Cardiac fibroblast (primary cell): ENCODE results near the gene SNRPD1.

Source experiments
- DNase-seq, 2 donors: peaks; one replicate each; pipeline versions ENCODE4 v3.0.0 to v3.0.0-alpha.2; 2010; ENCODE audit warnings: low read depth in 2 of 2
- H3K4me3 ChIP-seq, 2 donors: replicated peaks in 1 of 2; 1 replicate in 1 of 2; 2 replicates in 1 of 2; pipeline ENCODE4 v1.5.1; 2011; ENCODE audit warnings: low read depth in 2 of 2, low read length in 2 of 2, mild to moderate bottlenecking in 2 of 2, moderate library complexity in 1 of 2
- CTCF ChIP-seq: IDR thresholded peaks from one replicate; pipeline ENCODE4 v1.5.1; 2011; ENCODE audit warnings: low read depth, mild to moderate bottlenecking, low read length, inconsistent platforms

The SNRPD1 gene

GRCh38 chr18:21652073-21652472 lies 40.0 kb downstream of the SNRPD1 start:
- H3K4me3 ChIP-seq: no peak overlapping the region
- no peak for DNase-seq
- TF ChIP-seq CTCF: no peak

- DNase-seq: no peak
- no peak overlapping the region for H3K4me3 ChIP-seq
- TF ChIP-seq CTCF: no peak
These were observed 41.2 kb downstream of the SNRPD1 start for GRCh38 chr18:21653361-21653760.

- DNase-seq: peak; percentile 49 to 53
- no peak overlapping the region for H3K4me3 ChIP-seq
- no peak for TF ChIP-seq CTCF
These were observed 44.3 kb downstream of the SNRPD1 start for GRCh38 chr18:21656402-21656801.

- no peak for DNase-seq
- H3K4me3 ChIP-seq: no peak overlapping the region
- TF ChIP-seq CTCF: no peak
These were observed 48.0 kb downstream of the SNRPD1 start for GRCh38 chr18:21660078-21660477.

GRCh38 chr18:21662581-21662980 lies 50.5 kb downstream of the SNRPD1 start:
- no peak for TF ChIP-seq CTCF
- no peak overlapping the region for H3K4me3 ChIP-seq
- no peak for DNase-seq

- no peak overlapping the region for H3K4me3 ChIP-seq
- TF ChIP-seq CTCF: no peak
- peak in 1 of 2 donors; percentile 12 for DNase-seq
These were observed 51.5 kb downstream of the SNRPD1 start for GRCh38 chr18:21663578-21663977.

GRCh38 chr18:21664069-21664468 lies 52.0 kb downstream of the SNRPD1 start:
- DNase-seq: no peak
- H3K4me3 ChIP-seq: no peak overlapping the region
- TF ChIP-seq CTCF: no peak
